Measurements from ENCODE around the gene SLC8A1.

The SLC8A1 gene

DNA sequence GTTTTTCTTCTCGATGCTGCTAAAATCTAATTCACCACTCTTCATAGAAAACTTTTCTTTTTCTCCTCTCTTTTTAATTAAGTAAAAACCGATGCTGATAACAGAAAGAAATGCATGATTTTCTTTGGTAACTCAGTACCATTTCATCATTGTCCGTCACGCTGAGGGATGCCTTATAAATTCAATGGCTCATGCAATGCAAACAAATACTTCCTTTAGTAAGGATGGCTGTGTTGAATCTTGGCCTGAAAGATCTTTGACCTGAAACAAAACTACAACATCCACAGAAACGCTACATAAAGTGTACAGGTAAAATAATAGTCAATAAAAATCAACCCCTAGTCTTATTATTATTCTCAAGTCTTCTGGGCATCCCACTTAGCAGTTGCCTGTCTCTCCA, 261.4 kb downstream of the SLC8A1 start:
- DNase-seq (ENCODE audit: low spot score), result no peak

DNA sequence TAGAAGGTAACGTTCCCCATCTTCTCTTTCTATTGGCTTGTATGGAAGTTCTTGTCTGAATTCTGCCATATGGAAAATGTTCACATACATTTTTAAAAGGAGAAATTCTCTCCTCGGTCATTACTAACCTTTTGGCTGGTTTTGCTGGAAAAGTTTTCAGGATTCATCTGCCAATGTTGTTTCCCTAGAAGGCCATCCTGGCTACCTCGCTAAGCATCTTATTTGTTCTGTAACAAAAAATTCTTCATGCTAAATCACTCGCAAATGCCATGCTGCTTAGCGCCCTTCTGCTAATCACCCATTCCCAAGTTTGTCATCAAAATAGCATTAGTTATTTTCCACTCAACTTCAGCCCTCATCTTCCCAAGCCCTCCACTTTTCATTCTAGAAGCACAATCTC, 262.0 kb downstream of the SLC8A1 start:
- no peak for DNase-seq (ENCODE audit: low spot score)

DNA sequence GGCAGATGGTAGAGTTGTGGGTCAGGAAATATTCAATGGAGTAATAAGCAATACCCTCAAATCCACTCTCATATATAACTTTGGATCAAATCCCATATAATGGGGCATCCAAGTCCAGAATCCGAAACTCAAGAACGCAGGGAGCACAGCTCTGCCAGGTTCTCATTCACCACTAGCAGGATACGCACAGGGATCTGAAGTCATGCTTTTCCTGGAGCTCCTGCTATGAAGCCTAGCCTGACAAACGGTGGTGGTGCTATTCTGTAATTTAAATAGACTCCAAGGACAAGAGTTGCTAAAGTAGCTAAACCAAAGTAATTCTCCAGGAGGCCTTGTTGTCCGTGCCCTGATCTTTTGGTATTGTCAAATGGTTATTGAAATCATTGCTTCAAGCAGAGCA, 264.8 kb downstream of the SLC8A1 start:
- no peak for DNase-seq (ENCODE audit: low spot score)

DNA sequence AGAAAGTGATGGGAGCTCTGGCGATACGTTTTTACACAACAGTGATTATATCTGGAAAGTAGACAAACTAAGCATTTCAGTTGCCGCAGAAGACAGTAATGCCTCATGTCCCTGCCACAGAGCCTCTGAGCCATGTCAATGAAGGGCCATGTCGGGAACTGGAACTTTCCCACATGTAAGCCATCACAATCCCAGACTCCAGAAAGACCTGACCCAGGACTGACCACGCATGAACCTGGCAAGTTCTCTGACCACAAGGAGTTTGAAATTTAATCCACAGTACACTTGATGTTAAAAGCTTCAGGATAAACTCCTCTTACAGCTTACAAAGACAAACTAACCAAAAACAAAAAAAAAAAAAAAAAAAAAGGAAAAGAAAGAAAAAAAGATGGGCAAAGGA, 267.3 kb downstream of the SLC8A1 start:
- no peak for DNase-seq (ENCODE audit: low spot score)

DNA sequence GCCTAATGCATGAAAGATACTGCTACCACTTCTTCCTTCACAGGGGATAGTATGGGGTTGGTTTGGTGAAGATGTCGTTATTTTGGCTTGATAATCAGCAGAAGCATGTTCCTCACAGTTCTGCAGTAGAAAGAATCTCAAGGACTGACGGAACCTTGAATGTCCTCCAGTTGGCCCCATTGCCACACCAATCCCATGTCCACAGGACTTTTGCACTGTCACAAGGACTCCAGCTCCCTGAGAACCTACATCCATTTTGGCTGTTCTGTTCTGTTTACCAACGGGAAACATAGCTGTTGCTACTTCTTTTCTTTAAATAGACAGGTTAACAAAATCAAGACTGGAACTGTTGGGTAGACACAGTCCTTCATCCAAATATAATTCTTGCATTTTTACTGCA, 270.0 kb downstream of the SLC8A1 start:
- DNase-seq (ENCODE audit: low spot score), result no peak

DNA sequence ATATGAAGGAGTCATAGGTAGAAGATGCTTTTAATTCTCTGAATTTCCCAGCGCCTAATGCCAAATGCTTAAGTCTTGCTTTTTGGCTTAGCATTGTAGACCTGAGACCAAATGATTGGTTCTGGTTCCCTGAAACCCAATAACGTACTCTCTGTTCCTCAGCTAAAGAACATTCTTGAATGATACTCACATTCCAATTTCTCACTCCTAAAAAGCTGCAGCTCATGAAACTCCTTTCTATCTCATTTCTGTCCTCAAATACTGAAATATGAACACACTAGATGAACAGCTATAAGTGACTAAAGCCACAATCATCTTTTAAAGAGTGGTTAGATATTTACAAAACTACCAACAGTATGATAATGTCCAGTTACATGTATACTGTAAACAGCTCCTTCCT, 272.1 kb downstream of the SLC8A1 start:
- no peak for DNase-seq (ENCODE audit: low spot score)

DNA sequence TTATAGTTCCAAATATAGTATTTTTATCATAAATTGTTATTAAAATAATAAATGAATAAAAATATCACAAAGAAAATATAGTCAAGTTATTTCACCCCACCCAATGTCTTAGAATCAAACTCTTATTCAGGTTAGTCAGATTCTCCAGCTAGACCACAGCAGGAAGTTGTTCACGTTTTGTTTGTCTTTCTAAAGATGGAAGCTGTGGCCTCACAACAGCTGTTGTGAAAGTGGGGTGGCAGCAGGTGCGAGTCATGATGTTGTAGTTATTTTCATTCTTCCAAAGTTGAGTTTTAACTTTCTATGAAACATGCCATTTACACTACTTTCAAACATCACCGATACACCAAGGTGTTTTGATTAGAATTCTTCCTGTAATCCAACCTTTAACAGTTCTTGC, 272.9 kb downstream of the SLC8A1 start:
- no peak for DNase-seq (ENCODE audit: low spot score)

DNA sequence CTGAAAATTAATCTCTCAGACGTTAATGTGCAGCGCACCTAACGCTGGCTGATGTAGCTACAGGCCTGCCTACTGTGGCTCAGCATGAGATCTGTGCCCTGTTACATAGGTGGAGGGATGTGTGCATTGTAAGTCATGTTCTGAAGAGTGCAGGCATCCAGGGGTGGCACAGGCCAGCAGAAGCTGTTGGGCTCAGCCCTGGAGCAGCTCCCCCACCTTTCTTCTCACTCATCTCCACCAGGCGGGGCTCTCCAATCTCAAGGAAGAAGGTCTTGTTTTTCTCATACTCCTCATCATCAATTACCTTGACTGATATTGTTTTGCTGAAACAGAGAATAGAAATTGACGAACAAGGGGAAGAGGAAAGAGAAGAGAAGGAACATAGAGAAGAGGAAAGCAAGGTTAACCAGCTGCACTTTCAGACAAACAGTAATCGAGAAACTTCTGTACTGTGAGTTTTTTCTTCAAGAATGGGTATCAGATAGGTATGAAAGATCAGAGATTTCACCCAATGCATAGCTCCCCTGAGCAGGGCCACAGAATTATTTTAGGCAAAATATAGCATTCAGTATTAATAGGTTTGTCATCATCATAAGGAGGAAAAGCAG, 273.6 kb downstream of the SLC8A1 start:
- no peak for DNase-seq (ENCODE audit: low spot score)

DNA sequence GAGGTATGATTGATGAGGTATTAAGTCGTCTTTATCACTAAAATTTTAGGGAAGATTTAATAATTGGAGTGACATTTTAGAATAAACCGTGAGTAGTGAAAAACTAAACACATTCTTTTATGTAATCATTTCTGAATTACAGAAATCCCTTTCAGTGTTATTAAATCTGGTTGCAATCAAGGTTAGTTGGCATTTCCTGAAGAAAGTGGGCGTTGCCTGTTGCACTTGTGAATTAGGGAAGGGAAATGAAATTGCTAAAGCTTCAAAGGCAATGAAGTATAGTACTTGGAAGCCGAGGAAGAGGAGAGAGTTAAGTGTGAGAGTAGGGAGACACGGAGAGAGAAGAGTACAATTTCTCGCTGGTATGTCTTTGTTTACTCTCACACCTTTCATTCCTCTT, 274.5 kb downstream of the SLC8A1 start:
- no peak for DNase-seq (ENCODE audit: low spot score)

DNA sequence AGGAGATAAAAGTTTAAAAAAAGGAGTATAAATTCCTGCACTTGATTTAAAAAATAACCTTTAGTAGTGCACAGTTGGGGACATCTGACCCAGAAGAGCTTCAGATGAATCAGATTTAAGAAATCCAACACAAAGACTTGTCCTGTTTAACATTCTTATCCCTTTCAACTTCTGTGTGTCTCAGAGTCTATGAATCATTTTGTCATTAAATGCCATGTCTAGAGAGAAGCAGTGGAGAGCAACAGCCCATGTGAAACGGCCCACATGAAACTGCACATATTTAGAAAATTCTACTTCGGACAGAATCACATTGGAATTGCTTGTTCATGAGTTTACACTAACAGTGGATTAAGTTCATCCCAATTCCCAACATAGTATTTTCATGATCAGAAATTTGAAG, 278.6 kb downstream of the SLC8A1 start:
- no peak for DNase-seq (ENCODE audit: low spot score)

DNA sequence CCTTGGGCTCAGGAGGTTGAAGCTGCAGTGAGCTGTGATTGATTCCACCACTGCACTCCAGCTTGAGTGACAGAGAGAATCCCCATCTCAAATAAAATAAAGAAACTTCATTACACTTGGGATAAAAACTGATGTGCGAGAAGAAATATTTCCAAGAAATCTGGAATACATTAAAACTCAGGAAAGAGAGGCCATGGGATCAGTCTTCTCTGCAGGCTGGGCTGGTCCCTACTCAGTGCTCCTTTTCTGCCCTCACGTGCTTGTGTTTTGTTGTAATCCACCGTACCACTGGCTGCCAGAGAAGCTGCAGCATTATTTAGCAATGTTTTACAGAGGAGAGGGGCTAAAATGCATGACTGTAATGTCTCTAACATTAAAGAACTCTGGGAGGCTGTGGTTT, 282.0 kb downstream of the SLC8A1 start:
- no peak for DNase-seq (ENCODE audit: low spot score)

DNA sequence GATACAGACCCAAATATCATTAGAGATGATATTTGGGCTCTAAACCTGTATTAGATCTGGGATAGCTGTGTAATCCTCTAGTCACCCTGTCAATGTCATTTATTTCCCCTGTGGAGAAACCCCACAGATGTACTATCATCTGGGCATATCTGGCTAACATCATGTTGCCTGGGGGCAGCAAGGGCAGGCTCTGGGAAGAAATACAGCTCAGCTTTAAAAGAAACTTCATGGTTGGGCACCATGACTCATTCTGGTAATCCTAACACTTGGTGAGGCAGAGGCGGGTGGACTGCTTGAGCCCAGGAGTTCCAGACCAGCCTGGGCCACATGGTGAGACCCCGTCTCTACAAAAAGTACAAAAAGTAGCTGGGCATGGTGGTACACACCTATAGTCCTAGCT, 282.5 kb downstream of the SLC8A1 start:
- DNase-seq (ENCODE audit: low spot score), result no peak

DNA sequence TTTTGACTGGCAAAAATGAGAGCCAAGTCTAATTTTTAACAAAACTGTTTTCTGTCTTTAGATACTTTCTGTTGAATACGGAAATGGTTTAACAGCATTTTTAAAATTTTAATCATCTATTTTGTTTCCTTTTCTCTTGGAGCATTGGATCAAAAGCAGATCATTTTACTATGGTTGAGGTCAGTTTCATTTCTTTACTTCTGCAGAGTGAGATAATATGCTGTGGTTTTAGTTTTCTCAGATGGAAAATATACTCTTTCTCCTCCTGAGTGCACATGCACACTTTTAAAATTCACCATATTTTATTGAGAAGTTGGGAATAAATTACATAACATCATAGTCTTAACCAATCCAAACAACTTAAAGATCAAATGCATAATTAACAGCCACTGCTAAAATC, 283.3 kb downstream of the SLC8A1 start:
- no peak for DNase-seq (ENCODE audit: low spot score)

DNA sequence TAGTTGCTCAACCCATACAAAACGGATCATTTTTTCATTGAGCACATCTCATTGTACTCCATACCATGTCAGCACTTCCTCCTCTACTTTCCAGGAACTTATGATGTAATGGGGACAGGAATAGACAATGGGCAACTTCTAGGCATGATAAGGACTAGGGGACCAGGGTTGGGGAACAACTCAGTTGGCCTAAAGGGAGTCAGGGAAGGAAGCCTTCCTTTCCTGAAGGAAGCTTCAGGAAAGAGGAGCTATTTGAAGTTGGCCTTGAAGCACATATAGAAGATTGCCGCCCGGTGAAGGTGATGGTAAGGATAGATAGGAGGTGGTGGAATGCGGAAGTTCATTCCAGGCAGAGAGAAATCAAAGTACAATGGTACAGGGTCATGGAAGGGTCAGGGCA, 283.9 kb downstream of the SLC8A1 start:
- DNase-seq (ENCODE audit: low spot score), result no peak

DNA sequence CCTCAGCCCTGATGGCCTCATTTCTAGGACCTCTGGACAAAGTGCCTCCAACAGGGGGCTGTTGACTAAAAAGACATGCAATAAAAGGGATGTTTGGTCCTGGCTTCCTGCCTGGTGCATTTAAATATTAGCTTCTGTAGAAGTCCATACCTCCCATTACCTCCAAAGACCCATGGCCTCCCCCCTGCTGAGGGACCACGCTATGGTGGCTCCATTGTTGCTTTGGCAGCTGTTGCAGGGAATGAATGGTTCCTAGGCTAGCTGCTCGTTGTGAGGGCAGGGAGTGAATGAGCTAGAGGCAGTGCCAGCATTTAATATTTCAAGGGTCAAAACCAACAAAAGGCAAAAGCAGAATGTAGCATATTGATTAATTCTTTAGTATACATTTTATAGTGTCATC, 285.9 kb downstream of the SLC8A1 start:
- DNase-seq (ENCODE audit: low spot score), result no peak

DNA sequence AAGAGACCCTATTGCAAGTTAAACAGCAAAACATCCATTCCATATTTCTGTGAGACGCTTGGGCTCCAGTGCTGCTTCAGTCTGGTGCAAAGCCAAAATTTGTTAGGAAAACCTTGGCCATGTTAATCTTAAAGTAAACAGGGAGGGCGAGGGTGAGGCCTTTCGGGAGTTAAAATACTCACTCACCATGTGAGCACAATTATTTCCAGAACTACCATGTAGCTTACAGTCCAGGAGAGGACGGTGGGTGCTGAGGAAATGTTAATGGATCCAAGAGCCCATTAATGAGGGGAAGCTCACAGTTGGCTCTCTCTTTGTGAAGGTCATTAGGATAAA, 286.4 kb downstream of the SLC8A1 start:
- DNase-seq (ENCODE audit: low spot score), result no peak

DNA sequence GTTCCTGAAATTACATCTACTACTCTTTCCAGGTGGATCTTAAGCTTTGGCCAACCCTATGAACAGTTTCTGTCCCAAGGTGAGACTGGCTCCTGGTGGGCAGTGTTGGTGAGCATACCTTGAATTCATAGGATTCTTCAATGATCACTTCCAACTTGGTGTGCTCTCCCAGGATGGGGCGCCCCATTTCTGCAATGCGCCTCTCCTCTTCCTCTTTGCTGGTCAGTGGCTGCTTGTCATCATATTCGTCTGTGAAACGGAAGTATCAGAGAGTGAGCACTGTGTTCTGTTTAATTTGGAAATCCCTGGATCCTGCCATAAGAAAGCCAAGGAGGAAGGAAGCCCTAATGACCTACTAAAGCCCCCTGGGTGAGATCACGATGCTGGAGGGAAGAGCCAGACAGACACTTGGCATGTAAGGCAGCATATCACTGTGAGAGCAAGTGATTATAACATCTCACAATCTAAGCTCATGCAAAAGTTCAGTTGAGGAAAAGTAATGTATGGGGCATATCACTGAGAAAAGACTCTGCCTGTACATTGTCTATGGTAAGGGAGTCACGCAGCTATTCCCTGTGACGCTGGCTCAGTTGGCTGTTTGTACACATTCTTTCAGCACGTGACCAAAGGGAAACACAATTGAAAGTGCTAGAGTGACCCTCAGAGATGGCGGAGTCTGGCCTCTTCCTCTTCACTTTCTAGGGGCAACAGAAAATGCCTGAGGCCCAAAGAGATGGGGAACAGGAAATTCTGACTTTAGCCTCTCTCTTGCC, 287.0 kb downstream of the SLC8A1 start:
- no peak for DNase-seq (ENCODE audit: low spot score)

DNA sequence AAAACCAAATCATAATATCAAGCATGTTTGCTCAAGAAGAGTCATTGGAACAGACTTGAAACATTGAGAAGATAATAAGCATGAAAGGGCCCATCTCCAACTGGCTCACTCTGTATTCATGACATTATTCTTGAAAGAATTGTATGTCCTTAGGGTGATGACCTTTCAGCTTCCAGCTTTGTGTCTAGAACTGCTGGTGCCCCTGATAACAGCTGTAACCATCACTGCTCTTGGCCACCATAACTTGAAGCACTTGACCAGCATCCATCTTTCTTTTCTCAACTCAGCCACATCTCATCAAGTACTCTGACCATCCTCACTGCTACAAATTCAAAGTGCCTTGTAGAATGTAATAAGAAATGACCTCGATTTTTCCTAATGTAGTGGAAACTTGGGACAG, 289.9 kb downstream of the SLC8A1 start:
- no peak for DNase-seq (ENCODE audit: low spot score)

DNA sequence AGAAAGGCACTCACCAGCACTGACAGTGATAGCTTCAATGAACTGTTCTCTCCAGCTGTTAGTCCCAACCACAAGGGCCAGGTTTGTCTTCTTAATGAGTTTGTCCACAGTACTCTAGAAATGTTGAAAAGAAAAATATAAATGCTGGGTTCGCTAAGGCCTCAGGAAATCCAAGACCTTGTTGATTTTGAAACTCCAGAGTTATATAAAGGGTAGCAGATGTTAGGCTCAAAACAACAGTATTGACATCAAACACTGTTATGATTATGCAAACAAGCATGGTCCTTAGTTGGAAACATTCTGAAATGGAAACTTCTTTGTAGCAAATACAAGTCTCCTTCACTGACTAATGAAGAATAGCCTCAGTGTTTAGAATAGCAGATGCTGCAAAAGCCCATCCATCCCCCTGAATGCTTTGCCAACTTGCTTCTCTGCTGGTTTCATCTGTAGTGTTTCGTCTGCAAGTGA, 291.1 kb downstream of the SLC8A1 start:
- no peak for DNase-seq (ENCODE audit: low spot score)

DNA sequence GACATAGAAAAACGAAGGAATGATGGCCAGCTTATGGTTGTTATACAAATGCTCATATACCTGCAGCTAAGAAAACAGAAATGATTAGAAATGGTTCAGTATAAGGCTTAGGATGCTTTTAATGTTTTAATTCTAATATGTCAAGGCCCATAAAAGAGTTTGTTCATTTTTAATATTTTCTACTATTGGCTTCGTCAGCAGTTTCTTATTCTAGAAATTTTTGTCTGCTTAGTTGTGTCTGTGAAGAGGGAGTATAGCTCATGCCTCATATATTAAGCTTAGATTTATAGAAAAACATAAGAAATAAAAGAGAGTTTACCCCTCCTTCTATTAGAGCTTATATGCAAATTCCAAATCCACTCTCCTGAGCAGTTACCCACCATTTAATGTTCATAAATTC, 292.6 kb downstream of the SLC8A1 start:
- DNase-seq (ENCODE audit: low spot score), result no peak

DNA sequence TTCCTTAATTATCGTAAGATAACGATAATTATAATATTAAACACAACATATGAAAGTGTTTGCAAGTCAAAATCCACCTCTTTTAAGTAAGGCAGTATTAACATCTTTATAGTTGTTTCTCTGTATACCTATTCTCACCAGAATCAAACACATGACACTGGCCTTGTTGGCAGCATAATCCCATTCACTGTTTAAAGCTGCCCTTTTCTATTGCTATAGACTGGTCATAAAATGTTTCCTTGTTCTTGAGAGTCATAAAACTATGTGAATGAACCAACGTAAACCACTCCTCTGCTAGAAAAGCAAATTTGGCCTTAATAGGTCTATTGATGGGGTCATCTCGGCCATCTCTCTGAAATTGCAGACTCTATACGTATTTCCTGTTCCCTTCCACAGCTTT, 293.1 kb downstream of the SLC8A1 start:
- DNase-seq (ENCODE audit: low spot score), result no peak

DNA sequence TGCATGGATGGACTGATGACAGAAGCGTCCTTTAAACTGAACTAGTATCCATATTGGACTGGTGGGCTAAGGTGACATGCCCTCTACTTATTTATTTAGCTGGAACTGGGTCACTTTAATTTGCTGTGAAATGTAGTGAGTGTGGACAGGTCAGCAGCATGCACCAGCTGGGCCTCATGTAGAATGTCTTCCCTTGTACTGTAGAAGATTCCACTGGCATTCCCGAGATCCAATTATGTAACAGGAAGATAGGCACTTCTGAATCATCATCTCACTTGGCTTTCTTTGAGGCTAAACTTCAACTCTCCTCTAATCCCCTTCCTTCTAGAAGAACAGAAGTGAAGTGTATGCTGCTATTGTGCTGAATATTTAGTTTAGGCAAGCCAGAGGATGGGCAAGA, 296.2 kb downstream of the SLC8A1 start:
- DNase-seq (ENCODE audit: low spot score), result no peak

DNA sequence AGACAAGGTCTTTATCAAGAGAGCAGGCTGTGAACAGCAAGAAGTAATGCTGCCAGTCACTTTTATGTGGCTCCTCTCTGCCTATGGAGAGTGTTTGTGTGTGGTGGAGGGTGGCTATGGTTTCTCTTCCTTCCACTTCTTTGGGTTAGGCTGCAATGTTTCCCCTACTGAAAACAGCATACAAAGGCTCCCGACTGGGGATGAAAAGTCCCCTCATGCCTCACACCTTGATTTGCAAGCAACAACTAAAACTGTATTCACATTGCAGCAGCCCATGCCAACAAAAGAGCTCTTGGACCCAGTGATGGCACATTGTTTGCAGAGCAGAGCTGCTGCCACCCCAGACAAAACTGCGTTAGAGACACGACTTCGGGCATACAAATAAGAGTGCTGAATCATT, 301.6 kb downstream of the SLC8A1 start:
- no peak for DNase-seq (ENCODE audit: low spot score)

DNA sequence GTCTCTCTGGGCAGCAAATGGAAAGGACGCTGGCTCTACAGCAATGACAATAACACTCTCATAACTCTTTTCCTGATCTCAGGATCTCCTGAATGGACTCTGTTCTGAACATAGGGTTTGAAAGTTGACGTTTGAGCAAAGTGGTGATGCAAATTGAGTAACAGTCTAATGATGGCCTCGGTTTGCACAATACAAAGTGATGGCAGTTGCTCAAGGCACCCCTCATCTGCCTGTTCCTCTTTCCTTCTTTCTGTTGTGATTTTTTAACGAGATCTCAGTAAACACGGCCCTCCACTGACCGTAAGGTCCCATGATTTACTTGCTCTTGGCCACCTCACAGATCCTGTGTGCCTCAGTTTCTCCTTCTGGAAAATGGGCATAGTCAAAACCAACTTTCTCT, 303.6 kb downstream of the SLC8A1 start:
- DNase-seq (ENCODE audit: low spot score), result no peak
